Nucleus accumbens (tissue), 56 donors: ENCODE data around the gene SLC25A45.

Source experiments
- DNase-seq, 56 donors: peaks; one replicate each; lab custom pipeline; 2025; lab: John Stamatoyannopoulos, UW

The SLC25A45 gene

GRCh38 chr11:65392899-65393298 lies 10.5 kb upstream of the SLC25A45 start:
- no peak for DNase-seq

- no peak for DNase-seq
Observed at GRCh38 chr11:65392186-65392829, 9.9 kb upstream of the SLC25A45 start.

DNA sequence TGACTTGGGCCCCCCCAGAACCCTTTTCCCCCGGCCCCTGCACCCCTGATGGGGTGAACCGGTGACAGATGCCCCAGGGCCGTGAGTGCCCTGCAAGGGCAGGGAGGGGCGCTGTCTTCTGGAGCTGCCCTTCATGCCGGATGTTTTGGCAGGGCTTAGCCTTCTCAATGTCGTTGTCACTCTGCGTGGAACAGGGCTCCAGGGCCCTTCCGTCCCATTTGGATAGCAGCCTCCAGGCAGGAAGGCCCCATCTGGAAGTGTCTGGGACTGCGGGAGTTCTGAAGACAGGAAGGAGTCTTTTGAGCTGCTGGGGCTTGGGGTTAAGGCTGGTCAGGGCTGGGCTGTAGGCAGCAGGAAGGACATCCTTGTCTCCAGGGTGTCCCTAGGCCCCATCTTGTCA lies 8.6 kb upstream of the SLC25A45 start:
- DNase-seq = no peak

DNA sequence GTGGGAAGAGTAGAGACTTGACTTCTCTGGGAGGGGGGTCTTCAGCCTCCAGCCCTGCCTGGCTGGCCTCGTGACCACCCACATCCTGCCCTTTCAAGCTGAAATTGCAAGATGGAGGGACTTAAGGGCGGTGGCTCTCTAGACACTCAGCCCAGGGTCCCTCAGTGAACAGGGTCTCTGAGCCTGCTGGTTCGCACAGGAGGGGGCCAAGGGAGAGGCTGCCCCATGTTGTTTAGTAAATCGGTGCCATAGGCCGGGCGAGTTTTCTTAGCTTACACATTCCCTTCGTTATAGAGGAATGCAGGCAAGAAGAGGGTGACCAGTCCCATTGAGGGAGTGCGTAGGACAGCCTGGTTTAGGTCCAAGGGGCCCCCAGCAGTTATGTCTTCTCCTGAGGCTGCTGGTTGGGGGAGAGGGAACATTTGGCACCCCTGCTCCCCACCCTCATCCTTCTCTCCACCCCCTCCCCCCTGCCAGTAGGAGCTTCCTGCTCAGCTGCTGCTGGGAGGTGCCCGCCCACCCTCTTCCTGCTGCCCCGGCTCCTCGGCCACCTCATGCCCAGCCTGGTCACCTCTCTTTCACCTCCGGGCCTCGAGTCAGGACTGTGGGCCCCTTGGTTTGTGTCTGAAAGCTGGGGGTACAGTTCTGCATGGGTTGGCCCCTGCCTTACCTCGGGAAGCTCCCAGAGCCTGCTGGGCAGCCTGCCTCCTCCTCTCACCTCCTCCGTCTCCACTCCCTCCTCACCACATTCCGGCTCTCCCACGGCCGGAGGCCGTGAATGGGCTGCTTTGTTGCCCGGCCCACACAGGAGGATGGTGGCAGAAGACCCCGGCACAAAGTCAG lies 7.9 kb upstream of the SLC25A45 start:
- DNase-seq = peak in 1 of 56 donors; percentile 26

DNA sequence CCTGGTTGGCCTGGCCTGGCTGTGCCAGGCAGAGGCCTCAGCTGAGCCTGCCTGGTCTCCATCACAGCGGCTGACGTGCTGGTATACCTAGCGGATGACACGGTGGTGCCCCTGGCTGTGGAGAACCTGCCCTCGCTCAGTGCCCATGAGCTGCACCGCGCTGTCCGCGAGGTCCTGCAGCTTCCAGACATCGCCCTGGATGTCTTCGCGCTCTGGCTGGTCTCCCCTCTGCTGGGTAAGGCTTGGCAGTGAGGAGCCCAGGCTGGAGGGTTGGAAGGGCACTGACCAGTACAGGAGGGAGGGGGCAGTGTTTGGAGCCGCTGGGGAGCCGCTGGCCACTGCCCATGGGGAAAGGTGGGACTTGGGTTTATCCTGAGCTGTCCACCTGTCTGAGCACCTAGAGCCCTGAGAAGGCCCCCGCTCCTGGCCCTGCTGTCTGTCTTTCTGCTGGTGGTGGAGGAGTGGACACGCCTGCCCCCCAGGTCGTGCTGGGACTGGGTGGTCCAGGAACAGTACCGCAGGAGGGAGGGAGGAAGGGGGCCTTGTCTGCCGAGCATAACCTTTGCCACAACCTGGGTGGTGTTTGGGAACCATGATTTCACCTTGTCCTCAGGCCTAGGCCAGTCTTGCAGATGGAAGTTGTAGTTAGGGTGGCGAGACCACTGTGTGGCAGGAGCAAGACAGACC lies 7.0 kb upstream of the SLC25A45 start:
- DNase-seq = no peak

GRCh38 chr11:65388731-65389130 lies 6.3 kb upstream of the SLC25A45 start:
- no peak for DNase-seq

- peak in 55 of 56 donors; percentile 46 to 96 (median 88) for DNase-seq
Observed at GRCh38 chr11:65386307-65387140, 4.1 kb upstream of the SLC25A45 start, which contains the start of gene FRMD8. FRMD8 (plus strand) TSS chr11:65386637; CDS start chr11:65387037, 400 bp downstream.

GRCh38 chr11:65384301-65384889 lies 1.9 kb upstream of the SLC25A45 start:
- no peak for DNase-seq

DNA sequence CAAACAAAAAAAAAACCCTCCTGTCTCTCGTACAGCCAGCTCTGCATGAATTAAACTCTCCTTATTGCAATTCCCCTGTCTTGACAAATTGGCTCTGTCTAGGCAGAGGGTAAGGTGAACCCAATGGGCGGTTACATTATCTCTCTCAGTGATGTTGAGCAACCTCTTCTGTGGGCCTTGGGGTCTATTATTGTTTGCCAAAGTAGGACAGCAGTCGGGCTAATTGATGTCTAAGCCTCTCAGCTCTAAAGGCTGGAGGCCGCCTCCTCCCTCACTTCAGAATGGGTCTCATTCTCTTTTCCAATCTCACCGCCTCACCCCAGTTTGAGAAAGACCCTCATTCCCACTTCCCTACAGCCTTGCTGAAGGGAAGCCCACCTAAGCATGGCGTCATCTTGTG lies 1.3 kb upstream of the SLC25A45 start:
- no peak for DNase-seq

DNA sequence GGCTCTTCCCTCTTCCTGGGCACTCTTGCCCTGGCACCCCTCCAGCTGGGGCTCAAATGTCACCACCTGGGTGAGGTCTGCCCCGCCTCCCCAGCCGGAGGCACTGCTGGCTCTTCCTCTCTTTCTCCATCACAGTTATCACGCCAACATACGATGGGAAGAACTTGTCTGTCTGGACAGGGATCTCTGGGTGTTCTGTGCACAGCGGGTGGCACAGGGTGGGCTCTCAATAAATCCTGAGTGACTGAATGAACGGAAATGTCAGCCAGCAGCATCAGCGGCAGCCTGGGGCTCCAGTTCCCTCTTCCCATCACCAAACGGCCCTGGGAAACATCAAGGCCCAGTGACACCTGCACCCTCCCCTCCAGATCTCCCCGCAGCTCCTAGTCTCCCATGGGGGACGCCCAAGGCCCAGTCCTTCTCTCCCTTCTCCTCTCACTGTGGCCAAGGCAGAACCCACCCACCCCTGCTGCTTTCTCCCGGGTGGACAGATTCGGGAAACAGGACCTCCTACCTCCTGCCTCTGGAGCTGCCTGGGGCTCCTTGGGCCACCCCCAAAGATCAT lies 440 bp upstream of the SLC25A45 start:
- DNase-seq = peak in 2 of 56 donors; percentile 19 to 44

GRCh38 chr11:65381716-65382032 lies 772 bp downstream of the SLC25A45 start:
- no peak for DNase-seq

GRCh38 chr11:65380460-65381119 lies 1.9 kb downstream of the SLC25A45 start:
- no peak for DNase-seq

GRCh38 chr11:65379698-65380459 lies 2.6 kb downstream of the SLC25A45 start:
- no peak for DNase-seq

GRCh38 chr11:65378928-65379638 lies 3.4 kb downstream of the SLC25A45 start:
- no peak for DNase-seq

- peak in 2 of 56 donors; percentile 5 to 20 for DNase-seq
Observed at GRCh38 chr11:65378208-65378927, 4.1 kb downstream of the SLC25A45 start.

DNA sequence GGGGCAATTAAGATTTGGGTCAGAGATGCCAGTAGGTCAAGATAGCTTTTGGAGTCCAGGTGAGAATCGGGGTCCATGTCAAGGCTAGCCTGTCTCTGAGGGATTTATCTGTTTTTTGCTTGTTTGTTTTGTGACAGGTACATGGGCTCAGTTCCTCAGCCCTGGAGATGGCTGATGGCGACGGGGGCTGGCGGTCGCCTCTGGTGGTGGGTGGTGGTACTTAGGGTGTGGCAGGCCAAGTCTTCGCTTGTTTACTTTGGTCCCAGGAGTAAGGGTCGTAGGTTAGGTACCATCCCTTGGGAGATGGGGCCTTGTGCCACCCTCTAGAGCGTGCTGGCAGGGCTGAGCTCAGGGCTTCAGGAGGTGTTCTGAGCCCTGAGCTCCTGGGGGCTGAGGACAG lies 4.7 kb downstream of the SLC25A45 start:
- no peak for DNase-seq

GRCh38 chr11:65377036-65377435 lies 5.4 kb downstream of the SLC25A45 start:
- DNase-seq = no peak
